ENCODE measurements around the gene UNC5C.

Gene UNC5C

GRCh38 chr4:95204873-95205272 lies 343.9 kb downstream of the UNC5C start:
- H3K4me1 Mint-ChIP-seq, result no peaks in the 10 kb centered on the region
- no peaks in the 10 kb centered on the region for H3K36me3 Mint-ChIP-seq
- CTCF ChIA-PET, result no interaction called here
- H3K4me3 Mint-ChIP-seq, result no peak overlapping the region
- no peak for DNase-seq
- peaks cover 6% of the 10 kb centered on the region for H3K27me3 Mint-ChIP-seq
- no peak overlapping the region for H3K27ac Mint-ChIP-seq
- H3K9me3 Mint-ChIP-seq, result no peaks in the 10 kb centered on the region

- Mint-ChIP-seq H3K36me3 (no peaks in the 10 kb centered on the region), H3K27ac (no peak overlapping the region), H3K4me3 (no peak overlapping the region), H3K4me1 (no peaks in the 10 kb centered on the region), H3K9me3 (no peaks in the 10 kb centered on the region), H3K27me3 (peaks cover 5% of the 10 kb centered on the region)
- CTCF ChIA-PET, result interaction anchor here (0.6 to 0.7 kb wide), 2 partner anchors 48 to 587 kb away, joined by 3 read pairs; no protein-coding TSS in a partner anchor
- DNase-seq, result no peak
Observed at GRCh38 chr4:95204267-95204844, 344.4 kb downstream of the UNC5C start.

- CTCF ChIA-PET, result no interaction called here
- no peak overlapping the region for H3K27ac Mint-ChIP-seq
Observed at GRCh38 chr4:95198961-95199360, 349.8 kb downstream of the UNC5C start.

GRCh38 chr4:95197353-95197752 lies 351.4 kb downstream of the UNC5C start:
- DNase-seq, result no peak
- H3K36me3 Mint-ChIP-seq, result no peaks in the 10 kb centered on the region
- no peaks in the 10 kb centered on the region for H3K27me3 Mint-ChIP-seq
- no peak overlapping the region for H3K4me3 Mint-ChIP-seq
- no peaks in the 10 kb centered on the region for H3K9me3 Mint-ChIP-seq
- no peak overlapping the region for H3K27ac Mint-ChIP-seq
- CTCF ChIA-PET, result no interaction called here
- H3K4me1 Mint-ChIP-seq, result peaks cover 8% of the 10 kb centered on the region

More at GRCh38 chr4:95198961-95199360, 349.8 kb downstream of the UNC5C start:
- H3K27me3 Mint-ChIP-seq, result no peaks in the 10 kb centered on the region
- no peak for DNase-seq
- H3K36me3 Mint-ChIP-seq, result no peaks in the 10 kb centered on the region
- H3K9me3 Mint-ChIP-seq, result no peaks in the 10 kb centered on the region
- H3K4me1 Mint-ChIP-seq, result peaks cover under 1% of the 10 kb centered on the region
- no peak overlapping the region for H3K4me3 Mint-ChIP-seq

GRCh38 chr4:95193391-95194224 lies 355.2 kb downstream of the UNC5C start:
- no peak for DNase-seq
- no peaks in the 10 kb centered on the region for H3K36me3 Mint-ChIP-seq
- no peak overlapping the region for H3K4me3 Mint-ChIP-seq
- peak overlapping the region; percentile 1 for H3K27ac Mint-ChIP-seq
- H3K4me1 Mint-ChIP-seq, result peaks cover 26% of the 10 kb centered on the region
- CTCF ChIA-PET, result no interaction called here
- no peaks in the 10 kb centered on the region for H3K27me3 Mint-ChIP-seq
- peaks cover 2% of the 10 kb centered on the region for H3K9me3 Mint-ChIP-seq

GRCh38 chr4:95191537-95191936 lies 357.2 kb downstream of the UNC5C start:
- Mint-ChIP-seq H3K27me3 (no peaks in the 10 kb centered on the region), H3K36me3 (no peaks in the 10 kb centered on the region), H3K27ac (no peak overlapping the region), H3K4me3 (no peak overlapping the region), H3K9me3 (peaks cover 2% of the 10 kb centered on the region), H3K4me1 (peaks cover 32% of the 10 kb centered on the region)
- CTCF ChIA-PET, result no interaction called here
- no peak for DNase-seq

- H3K36me3 Mint-ChIP-seq, result no peaks in the 10 kb centered on the region
- peaks cover 32% of the 10 kb centered on the region for H3K4me1 Mint-ChIP-seq
- no peak overlapping the region for H3K4me3 Mint-ChIP-seq
- DNase-seq, result no peak
- no peaks in the 10 kb centered on the region for H3K27me3 Mint-ChIP-seq
- H3K9me3 Mint-ChIP-seq, result peaks cover 2% of the 10 kb centered on the region
- CTCF ChIA-PET, result no interaction called here
- no peak overlapping the region for H3K27ac Mint-ChIP-seq
Observed at GRCh38 chr4:95190751-95191436, 357.9 kb downstream of the UNC5C start.

GRCh38 chr4:95188701-95189370 lies 359.9 kb downstream of the UNC5C start:
- Mint-ChIP-seq H3K27ac (peak overlapping the region; percentile 84), H3K9me3 (peaks cover 2% of the 10 kb centered on the region), H3K27me3 (no peaks in the 10 kb centered on the region), H3K4me1 (peaks cover 31% of the 10 kb centered on the region), H3K4me3 (no peak overlapping the region), H3K36me3 (no peaks in the 10 kb centered on the region)
- DNase-seq, result peak; percentile 32
- CTCF ChIA-PET, result no interaction called here

GRCh38 chr4:95186666-95187065 lies 362.1 kb downstream of the UNC5C start:
- peaks cover 2% of the 10 kb centered on the region for H3K9me3 Mint-ChIP-seq
- no peak overlapping the region for H3K4me3 Mint-ChIP-seq
- H3K27me3 Mint-ChIP-seq, result peaks cover 3% of the 10 kb centered on the region
- no peak for DNase-seq
- no peak overlapping the region for H3K27ac Mint-ChIP-seq
- peaks cover 24% of the 10 kb centered on the region for H3K4me1 Mint-ChIP-seq
- CTCF ChIA-PET, result interaction anchor here (1.6 kb wide), 1 partner anchor 17 kb away, joined by 3 read pairs; no protein-coding TSS in a partner anchor
- no peaks in the 10 kb centered on the region for H3K36me3 Mint-ChIP-seq

- H3K27me3 Mint-ChIP-seq, result peaks cover 8% of the 10 kb centered on the region
- H3K36me3 Mint-ChIP-seq, result no peaks in the 10 kb centered on the region
- H3K4me1 Mint-ChIP-seq, result peaks cover 9% of the 10 kb centered on the region
- H3K27ac Mint-ChIP-seq, result no peak overlapping the region
- no peak overlapping the region for H3K4me3 Mint-ChIP-seq
- H3K9me3 Mint-ChIP-seq, result no peaks in the 10 kb centered on the region
- no peak for DNase-seq
- CTCF ChIA-PET, result no interaction called here
Observed at GRCh38 chr4:95183656-95184408, 364.9 kb downstream of the UNC5C start.

- Mint-ChIP-seq H3K36me3 (no peaks in the 10 kb centered on the region), H3K4me3 (no peak overlapping the region), H3K9me3 (peaks cover 3% of the 10 kb centered on the region), H3K27me3 (peaks cover 8% of the 10 kb centered on the region), H3K27ac (no peak overlapping the region), H3K4me1 (peaks cover 4% of the 10 kb centered on the region)
- CTCF ChIA-PET, result no interaction called here
- DNase-seq, result no peak
Observed at GRCh38 chr4:95181996-95182306, 366.8 kb downstream of the UNC5C start.

- H3K4me1 Mint-ChIP-seq, result peaks cover 6% of the 10 kb centered on the region
- no peak for DNase-seq
- H3K9me3 Mint-ChIP-seq, result peaks cover 3% of the 10 kb centered on the region
- no peaks in the 10 kb centered on the region for H3K36me3 Mint-ChIP-seq
- CTCF ChIA-PET, result no interaction called here
- H3K27me3 Mint-ChIP-seq, result peaks cover 8% of the 10 kb centered on the region
- H3K4me3 Mint-ChIP-seq, result no peak overlapping the region
- no peak overlapping the region for H3K27ac Mint-ChIP-seq
Observed at GRCh38 chr4:95181243-95181995, 367.4 kb downstream of the UNC5C start.

- H3K27me3 Mint-ChIP-seq, result peaks cover 8% of the 10 kb centered on the region
- CTCF ChIA-PET, result no interaction called here
- no peak overlapping the region for H3K4me3 Mint-ChIP-seq
- H3K27ac Mint-ChIP-seq, result no peak overlapping the region
- no peaks in the 10 kb centered on the region for H3K36me3 Mint-ChIP-seq
- H3K9me3 Mint-ChIP-seq, result peaks cover 3% of the 10 kb centered on the region
- DNase-seq, result no peak
- H3K4me1 Mint-ChIP-seq, result peaks cover 6% of the 10 kb centered on the region
Observed at GRCh38 chr4:95180531-95181242, 368.1 kb downstream of the UNC5C start.
